Activated CD8-positive, alpha-beta memory T cell treated with anti-CD3 and anti-CD28 coated beads, Interleukin-2, amount 10 ng/mL, durations not matched to agents 7 days and 5 days (primary cell): Measurements from ENCODE around the gene AFTPH. TPM values are rescaled to one million over a fixed set of nuclear protein-coding genes. Genes with fewer than 3 reads are reported as not detected.
A peak's percentile ranks its signal among the peaks of the same experiment; 100 is the strongest.
"Not testable (repeated sequence)": the region's sequence is repeated elsewhere in the genome, so short reads cannot be mapped to it uniquely, and the experiment has no call there.

Experiments used
- ATAC-seq: fragments of 150-1000 bp; cut with Tn5 transposase; one replicate; pipeline ENCODE4 v1.10.0; 2021; ENCODE audit warnings: moderate library complexity
- CTCF ChIA-PET: fragments of 350-600 bp; sonication (Branson Sonifier 250); formaldehyde crosslinking; loops from one replicate; lab custom pipeline; 2021; ENCODE audit warnings: antibody characterized with exemption; lab: Charles Lee
- DNase-seq: peaks from one replicate; pipeline ENCODE4 v3.0.0-alpha.2; 2020
- H3K27ac Mint-ChIP-seq: one replicate; pipeline ENCODE4 v1.8.0; 2021; ENCODE audit warnings: mild to moderate bottlenecking, mixed read lengths
- H3K27me3 Mint-ChIP-seq: one replicate; pipeline ENCODE4 v1.8.0; 2021; ENCODE audit warnings: mixed read lengths
- H3K36me3 Mint-ChIP-seq: one replicate; pipeline ENCODE4 v1.8.0; 2021; ENCODE audit warnings: mild to moderate bottlenecking, mixed read lengths
- H3K4me1 Mint-ChIP-seq: one replicate; pipeline ENCODE4 v1.8.0; 2021; ENCODE audit warnings: mixed read lengths
- H3K4me3 Mint-ChIP-seq: one replicate; pipeline ENCODE4 v1.8.0; 2021; ENCODE audit warnings: mild to moderate bottlenecking, moderate library complexity, mixed read lengths
- H3K9me3 Mint-ChIP-seq: one replicate; pipeline ENCODE4 v1.8.0; 2022; ENCODE audit warnings: low read depth, mixed read lengths
- total RNA-seq, 2 experiments: library from RNA; stranded (reverse); gene quantifications; one replicate each; pipeline ENCODE4 v1.2.3, GENCODE V29; 2021

The AFTPH gene
- total RNA-seq, 2 experiments from 2014 or later, result 32.9 to 43.5 TPM

DNA sequence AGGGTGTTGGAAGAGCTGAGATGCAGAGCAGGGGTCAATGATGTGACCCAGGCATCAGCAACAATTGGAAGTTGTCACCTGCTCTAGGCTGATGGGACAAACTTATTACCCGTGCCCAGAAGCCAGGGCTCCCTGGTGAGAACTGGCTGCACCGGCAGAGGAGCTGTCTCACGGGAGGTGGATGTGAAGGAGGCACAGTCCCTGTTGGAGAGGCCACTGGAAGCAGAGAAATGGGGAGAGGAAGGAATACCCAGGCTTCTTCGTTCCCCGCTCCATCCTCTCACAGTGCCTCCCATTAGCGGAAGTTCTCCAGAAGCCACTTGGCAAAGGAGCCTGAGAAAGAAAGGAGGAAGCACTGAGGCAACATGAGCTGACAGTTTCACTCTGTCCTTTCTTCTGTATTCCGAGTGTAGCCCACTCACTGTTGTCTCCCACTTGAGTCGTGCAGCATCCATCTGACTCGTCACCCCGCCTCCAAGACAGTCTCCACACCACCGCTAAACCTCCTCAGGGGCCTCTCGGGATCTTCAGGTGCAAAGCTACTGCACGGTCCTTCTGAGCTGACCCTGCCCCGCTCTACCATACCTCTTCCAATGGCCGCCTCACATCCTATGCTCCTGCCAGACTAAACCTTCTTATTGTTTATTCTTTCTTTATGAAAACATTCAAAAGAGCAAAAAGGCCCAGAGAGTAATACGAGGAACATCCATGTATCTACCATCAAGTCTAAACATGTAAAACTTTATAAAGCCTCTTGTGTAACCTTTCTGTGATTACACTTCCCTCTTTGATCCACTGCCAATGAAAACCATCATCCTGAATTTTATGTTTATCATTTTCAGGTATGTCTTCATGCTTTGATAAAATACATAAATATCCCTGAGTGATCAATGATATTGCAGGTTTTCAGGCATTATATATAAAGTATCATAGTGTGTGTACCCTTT, 19.1 kb upstream of the AFTPH start:
- H3K36me3 Mint-ChIP-seq, result no peaks in the 10 kb centered on the region
- H3K9me3 Mint-ChIP-seq, result no peaks in the 10 kb centered on the region
- no peak overlapping the region for H3K4me3 Mint-ChIP-seq
- peaks cover 11% of the 10 kb centered on the region for H3K27me3 Mint-ChIP-seq
- no peak overlapping the region for H3K27ac Mint-ChIP-seq
- CTCF ChIA-PET, result interaction anchor here (1.1 to 1.3 kb wide), 2 partner anchors 17 to 18 kb away, joined by 3 read pairs; no protein-coding TSS in a partner anchor
- no peak for DNase-seq
- H3K4me1 Mint-ChIP-seq, result peaks cover 18% of the 10 kb centered on the region
- no peak for ATAC-seq

DNA sequence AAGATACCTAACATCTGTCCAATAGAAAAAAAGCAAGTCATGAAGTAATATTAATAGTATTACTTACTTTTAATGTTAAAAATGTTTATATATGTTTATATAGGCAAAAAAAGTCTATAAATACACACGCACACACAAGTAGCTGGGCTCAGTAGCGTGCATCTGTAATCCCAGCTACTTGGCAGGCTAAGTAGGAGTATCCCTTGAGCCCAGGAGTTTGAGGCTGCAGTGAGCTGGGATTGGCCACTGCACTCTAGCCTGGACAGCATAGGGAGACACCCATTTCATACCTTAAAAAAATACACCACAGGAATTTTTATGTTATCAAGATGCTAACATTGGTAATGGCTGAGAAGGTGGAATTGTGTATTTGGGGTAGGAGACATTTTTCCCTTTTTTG, 17.4 kb upstream of the AFTPH start:
- Mint-ChIP-seq H3K4me3 (no peak overlapping the region), H3K27me3 (peaks cover 11% of the 10 kb centered on the region), H3K27ac (no peak overlapping the region), H3K9me3 (no peaks in the 10 kb centered on the region), H3K4me1 (peaks cover 5% of the 10 kb centered on the region), H3K36me3 (no peaks in the 10 kb centered on the region)
- CTCF ChIA-PET, result interaction anchor here (2.7 kb wide), 1 partner anchor 19 kb away, joined by 7 read pairs; no protein-coding TSS in a partner anchor
- ATAC-seq (no peak), DNase-seq (no peak)

DNA sequence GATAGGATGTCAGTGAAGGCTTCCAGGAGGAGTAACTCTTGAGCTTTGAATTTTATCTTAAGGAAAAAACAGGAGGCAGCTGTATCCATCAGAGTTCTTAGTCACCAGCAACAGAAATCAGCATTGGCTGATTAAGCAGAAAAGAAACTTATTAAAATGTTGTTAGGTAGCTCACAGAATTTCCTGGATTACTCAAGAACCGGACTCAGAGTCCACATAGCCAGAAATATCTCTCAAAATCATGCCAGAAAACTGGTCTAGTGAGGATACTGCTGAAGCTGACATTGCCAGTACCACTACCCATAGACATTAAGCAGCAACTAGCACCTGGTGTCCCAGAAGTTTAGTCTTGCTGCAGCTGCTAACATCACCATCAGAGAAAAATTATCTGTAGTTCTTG, 10.1 kb upstream of the AFTPH start:
- no peaks in the 10 kb centered on the region for H3K36me3 Mint-ChIP-seq
- H3K4me1 Mint-ChIP-seq, result no peaks in the 10 kb centered on the region
- no peak for DNase-seq
- H3K27ac Mint-ChIP-seq, result no peak overlapping the region
- H3K27me3 Mint-ChIP-seq, result peaks cover 21% of the 10 kb centered on the region
- no peaks in the 10 kb centered on the region for H3K9me3 Mint-ChIP-seq
- ATAC-seq, result no peak
- CTCF ChIA-PET, result interaction anchor here (0.6 to 1.7 kb wide), 2 partner anchors 10 to 181 kb away, joined by 3 to 7 read pairs; partner anchors contain the start of gene AFTPH
- no peak overlapping the region for H3K4me3 Mint-ChIP-seq

DNA sequence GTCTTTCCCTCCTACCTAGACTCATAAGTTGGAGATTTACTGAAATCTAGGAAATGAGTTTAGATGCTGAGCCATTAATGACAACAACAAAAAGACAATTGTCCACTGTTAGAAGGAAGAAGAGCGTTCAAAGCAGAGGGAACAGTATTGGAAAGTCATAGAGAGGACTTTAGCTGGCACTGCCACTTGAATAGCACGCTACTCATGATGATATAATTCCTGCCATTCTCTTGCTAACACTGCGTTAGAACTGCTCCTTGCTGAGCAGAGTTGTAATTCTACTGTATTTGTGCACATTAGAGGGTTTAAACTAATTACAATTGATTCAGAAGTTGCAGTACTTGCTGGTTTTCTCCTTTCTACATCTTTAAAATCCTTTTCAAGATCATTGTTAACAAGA, 9.0 kb upstream of the AFTPH start:
- DNase-seq (no peak), ATAC-seq (no peak)
- H3K4me1 Mint-ChIP-seq, result no peaks in the 10 kb centered on the region
- H3K9me3 Mint-ChIP-seq, result no peaks in the 10 kb centered on the region
- H3K4me3 Mint-ChIP-seq, result no peak overlapping the region
- H3K27me3 Mint-ChIP-seq, result peaks cover 21% of the 10 kb centered on the region
- CTCF ChIA-PET, result interaction anchor here (1.7 kb wide), 1 partner anchor 9 kb away, joined by 7 read pairs; the partner anchor contains the start of gene AFTPH
- H3K36me3 Mint-ChIP-seq, result no peaks in the 10 kb centered on the region
- no peak overlapping the region for H3K27ac Mint-ChIP-seq

DNA sequence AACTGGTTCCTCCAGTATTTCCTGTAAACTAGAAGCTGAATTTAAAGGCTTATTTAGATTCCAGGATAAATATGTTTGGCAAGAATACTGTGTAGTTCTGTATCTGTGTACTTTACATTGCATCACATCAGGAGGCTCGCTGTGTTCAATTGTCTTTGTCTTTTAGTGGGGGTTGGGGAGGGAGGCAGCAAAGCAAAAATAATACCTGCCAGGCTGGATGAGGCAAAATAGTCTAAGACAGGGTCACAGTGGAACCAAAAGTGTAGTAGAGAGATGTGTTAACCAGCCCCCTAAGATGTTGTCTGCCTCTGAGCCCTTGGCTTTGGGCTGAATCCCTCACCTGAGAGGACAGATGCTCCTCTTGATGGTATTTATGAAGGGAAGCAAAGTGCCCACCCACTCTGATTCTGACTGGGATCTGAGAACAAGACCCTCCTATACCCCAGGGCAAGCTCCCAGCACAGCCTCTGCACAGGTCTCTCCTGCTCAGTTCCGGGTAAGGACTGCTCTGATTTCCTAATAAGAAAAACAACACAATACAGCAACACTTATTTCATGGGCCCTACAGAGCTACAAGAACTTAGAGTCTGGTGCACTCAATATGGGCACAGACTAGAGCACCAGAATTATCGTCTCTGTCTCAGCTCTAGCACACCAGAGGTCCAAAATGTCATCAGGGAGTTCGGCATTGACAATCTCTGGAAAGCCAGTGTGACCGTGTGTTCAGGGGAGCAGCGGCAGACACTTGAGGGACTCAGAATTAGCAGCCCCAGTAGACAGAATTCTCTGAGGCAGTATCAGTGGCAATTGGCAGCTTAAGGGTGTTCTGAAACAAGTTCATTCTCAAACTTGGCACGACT, 7.2 kb upstream of the AFTPH start:
- Mint-ChIP-seq H3K9me3 (no peaks in the 10 kb centered on the region), H3K27ac (no peak overlapping the region), H3K36me3 (no peaks in the 10 kb centered on the region), H3K4me1 (no peaks in the 10 kb centered on the region), H3K4me3 (no peak overlapping the region), H3K27me3 (peaks cover 25% of the 10 kb centered on the region)
- ATAC-seq (no peak), DNase-seq (no peak)
- CTCF ChIA-PET, result interaction anchor here (0.5 to 1.3 kb wide), 2 partner anchors 351 to 1056 kb away, joined by 3 to 4 read pairs; no protein-coding TSS in a partner anchor

DNA sequence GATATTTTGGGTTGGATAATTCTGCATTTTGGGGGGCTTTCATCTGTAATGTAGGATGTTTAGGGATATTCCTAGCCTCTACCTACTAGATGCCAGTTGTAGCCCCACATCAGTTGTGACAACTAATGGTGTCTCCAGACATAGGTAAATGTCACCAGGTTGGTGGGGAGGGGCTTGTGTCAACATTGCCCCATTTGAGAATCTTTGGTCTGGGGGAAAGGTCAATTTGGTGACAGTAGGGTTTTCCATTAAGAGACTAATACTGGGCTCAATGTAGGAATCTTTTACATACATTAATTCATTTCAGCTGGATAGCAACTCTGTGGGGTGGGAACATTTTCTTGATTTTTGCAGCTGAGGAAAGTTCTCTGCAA, 6.6 kb upstream of the AFTPH start:
- H3K9me3 Mint-ChIP-seq, result no peaks in the 10 kb centered on the region
- H3K36me3 Mint-ChIP-seq, result no peaks in the 10 kb centered on the region
- H3K4me1 Mint-ChIP-seq, result peaks cover 2% of the 10 kb centered on the region
- H3K27me3 Mint-ChIP-seq, result peaks cover 25% of the 10 kb centered on the region
- no peak overlapping the region for H3K27ac Mint-ChIP-seq
- ATAC-seq, result no peak
- CTCF ChIA-PET, result interaction anchor here (1.3 kb wide), 1 partner anchor 350 kb away, joined by 4 read pairs; no protein-coding TSS in a partner anchor
- H3K4me3 Mint-ChIP-seq, result no peak overlapping the region
- DNase-seq, result no peak

DNA sequence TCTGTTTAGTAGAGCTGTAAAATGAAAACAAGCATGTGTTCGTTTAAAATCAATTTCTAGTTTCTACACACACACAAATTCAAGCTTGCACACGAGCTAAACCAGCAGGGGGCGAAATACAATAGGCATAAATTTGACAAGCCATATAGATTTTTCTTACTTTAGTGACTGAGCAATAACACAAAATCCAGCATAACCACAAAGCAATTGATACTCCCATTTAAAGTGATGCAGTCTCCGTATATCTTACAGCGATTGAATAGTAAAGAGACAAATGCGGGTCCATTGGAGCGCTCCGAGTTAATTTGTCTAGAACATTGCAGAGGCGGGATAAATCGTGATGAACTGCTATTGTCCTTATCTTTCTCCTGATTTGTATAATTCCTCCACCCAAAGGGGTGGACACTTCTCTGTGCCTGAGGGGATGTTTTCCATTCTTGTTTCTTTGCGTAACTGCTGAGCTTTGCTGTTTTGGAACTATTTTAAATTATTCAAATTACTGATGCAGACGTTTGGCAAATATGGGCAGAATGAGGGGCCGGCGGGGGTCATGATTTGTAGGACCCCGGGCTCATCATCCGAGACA, 1.2 kb upstream of the AFTPH start:
- peaks cover 7% of the 10 kb centered on the region for H3K36me3 Mint-ChIP-seq
- CTCF ChIA-PET, result interaction anchor here (0.6 to 3.9 kb wide), 44 partner anchors 8 to 1053 kb away, joined by 3 to 85 read pairs (median 4); partner anchors contain the start of genes RAB1A and SERTAD2
- H3K4me1 Mint-ChIP-seq, result peaks cover 30% of the 10 kb centered on the region
- DNase-seq, result peak; percentile 83
- H3K27me3 Mint-ChIP-seq, result peaks cover 3% of the 10 kb centered on the region
- no peaks in the 10 kb centered on the region for H3K9me3 Mint-ChIP-seq
- peak overlapping the region; percentile 99 for H3K27ac Mint-ChIP-seq
- H3K4me3 Mint-ChIP-seq, result peak overlapping the region; percentile 91
- peak; percentile 8 for ATAC-seq

DNA sequence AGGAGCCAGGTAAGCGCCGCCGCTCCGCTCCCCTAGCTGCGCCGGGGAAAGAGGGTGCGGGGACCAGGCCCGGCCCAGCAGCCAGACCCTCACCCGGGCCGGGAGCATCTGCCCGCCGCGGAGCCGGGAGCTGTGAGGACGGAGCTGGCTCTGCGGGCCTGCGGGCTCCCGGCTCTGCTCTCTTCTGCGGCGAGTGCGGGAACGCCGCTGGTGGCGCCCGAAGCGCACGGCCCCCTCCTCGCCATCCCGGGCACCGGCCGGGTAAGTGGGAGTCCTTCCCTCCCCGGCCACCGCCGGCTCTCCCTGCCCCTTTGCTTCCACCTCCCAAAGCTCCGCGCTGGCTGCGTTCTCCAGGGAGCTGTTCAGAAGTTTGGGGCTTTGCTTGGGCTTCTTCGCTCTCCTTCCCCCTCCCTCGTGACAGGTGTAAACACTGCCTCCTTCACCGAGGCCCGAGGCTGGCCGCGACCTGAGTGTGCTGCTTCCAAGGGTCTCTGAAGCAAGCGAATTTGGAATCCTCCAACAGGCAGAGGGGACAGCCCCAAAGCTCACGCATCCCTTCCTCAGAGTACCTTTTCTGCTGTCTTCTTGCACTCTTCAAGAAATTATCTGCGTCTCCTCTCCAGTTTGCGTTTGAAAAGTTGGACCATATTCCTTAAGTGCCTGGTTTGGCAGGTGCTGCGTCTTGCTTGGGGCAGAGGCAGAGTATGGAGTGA, 632 bp downstream of the AFTPH start:
- Mint-ChIP-seq H3K36me3 (peaks cover 17% of the 10 kb centered on the region), H3K4me1 (peaks cover 42% of the 10 kb centered on the region)
- CTCF ChIA-PET, result interaction anchor here (0.5 to 3.9 kb wide), 25 partner anchors 9 to 348 kb away, joined by 3 to 85 read pairs (median 4); partner anchors contain the start of gene SERTAD2

DNA sequence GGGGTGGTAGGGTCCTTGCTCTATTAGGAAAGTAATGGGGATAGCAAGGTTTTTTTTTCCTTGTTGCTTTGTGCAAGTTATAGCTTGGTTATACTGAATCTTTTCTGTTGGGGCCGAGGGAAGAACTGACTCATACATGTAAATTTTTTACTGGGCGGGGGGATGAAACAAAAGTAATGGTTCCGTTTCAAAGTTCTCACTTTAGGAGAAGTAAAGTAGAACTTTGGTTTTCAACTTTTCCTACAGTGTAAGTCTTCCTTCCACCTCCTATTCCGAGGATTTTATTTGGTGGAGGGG, 1.1 kb downstream of the AFTPH start:
- CTCF ChIA-PET, result interaction anchor here (0.5 to 3.9 kb wide), 11 partner anchors 15 to 199 kb away, joined by 3 to 85 read pairs (median 4); partner anchors contain the start of gene SERTAD2
- DNase-seq, result peak; percentile 56
- peaks cover 3% of the 10 kb centered on the region for H3K27me3 Mint-ChIP-seq
- peak overlapping the region; percentile 99 for H3K27ac Mint-ChIP-seq
- H3K4me1 Mint-ChIP-seq, result peaks cover 43% of the 10 kb centered on the region
- no peak for ATAC-seq
- H3K4me3 Mint-ChIP-seq, result peak overlapping the region; percentile 91
- no peaks in the 10 kb centered on the region for H3K9me3 Mint-ChIP-seq
- peaks cover 17% of the 10 kb centered on the region for H3K36me3 Mint-ChIP-seq

More for the DNA sequence above, 632 bp downstream of the AFTPH start:
- Mint-ChIP-seq H3K4me3 (peak overlapping the region; percentile 91), H3K27me3 (peaks cover 3% of the 10 kb centered on the region), H3K27ac (peak overlapping the region; percentile 99), H3K9me3 (no peaks in the 10 kb centered on the region)
- DNase-seq, result peak; percentile 64
- peak; percentile 21 for ATAC-seq

DNA sequence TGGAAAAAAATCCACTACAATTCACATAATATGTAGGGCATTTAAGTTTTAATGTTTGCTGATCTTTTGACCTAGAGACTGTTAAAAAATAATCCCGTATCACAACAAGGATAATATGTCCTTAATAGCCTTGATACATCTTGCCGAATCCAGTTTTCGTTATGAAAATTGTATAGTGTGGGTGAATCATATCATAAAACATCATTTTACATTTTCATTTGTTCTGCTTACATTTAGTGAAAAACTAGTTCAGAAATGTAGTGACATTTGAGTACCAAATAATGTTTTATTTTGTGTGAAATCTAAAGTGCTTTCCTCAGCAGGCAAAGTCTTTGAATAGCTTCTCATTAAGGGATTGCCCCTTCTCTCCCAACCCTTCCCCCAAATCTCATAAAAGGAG, 1.9 kb downstream of the AFTPH start:
- Mint-ChIP-seq H3K9me3 (no peaks in the 10 kb centered on the region), H3K4me1 (peaks cover 43% of the 10 kb centered on the region), H3K27ac (peak overlapping the region; percentile 99), H3K36me3 (peaks cover 19% of the 10 kb centered on the region), H3K4me3 (peak overlapping the region; percentile 91), H3K27me3 (peaks cover 3% of the 10 kb centered on the region)
- no peak for ATAC-seq
- DNase-seq, result no peak
- CTCF ChIA-PET, result interaction anchor here (1.0 to 3.9 kb wide), 4 partner anchors 13 to 347 kb away, joined by 3 to 29 read pairs (median 4); no protein-coding TSS in a partner anchor

DNA sequence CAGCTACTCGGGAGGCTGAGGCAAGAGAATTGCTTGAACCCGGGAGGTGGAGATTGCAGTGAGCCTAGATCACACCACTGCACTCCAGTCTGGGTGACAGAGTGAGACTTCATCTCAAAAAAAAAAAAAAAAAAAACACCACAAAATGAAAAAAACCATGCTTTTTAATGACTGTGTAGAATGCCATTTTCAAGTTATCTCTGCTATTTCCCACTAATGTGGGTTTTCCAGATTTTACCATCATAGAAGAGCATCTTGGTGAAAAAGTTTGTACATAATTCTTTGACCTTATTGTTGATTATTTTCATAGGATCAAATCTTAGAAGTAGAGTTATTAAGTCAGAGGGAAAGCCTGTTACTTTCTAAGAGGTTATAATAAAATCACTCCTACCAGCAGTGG, 6.8 kb downstream of the AFTPH start:
- CTCF ChIA-PET, result interaction anchor here (1.0 kb wide), 1 partner anchor 8 kb away, joined by 4 read pairs; no protein-coding TSS in a partner anchor
- H3K4me1 Mint-ChIP-seq, result peaks cover 57% of the 10 kb centered on the region
- not testable (repeated sequence) for H3K4me3 Mint-ChIP-seq, ATAC-seq, H3K9me3 Mint-ChIP-seq, DNase-seq, H3K27me3 Mint-ChIP-seq, H3K27ac Mint-ChIP-seq
- peaks cover 24% of the 10 kb centered on the region for H3K36me3 Mint-ChIP-seq

DNA sequence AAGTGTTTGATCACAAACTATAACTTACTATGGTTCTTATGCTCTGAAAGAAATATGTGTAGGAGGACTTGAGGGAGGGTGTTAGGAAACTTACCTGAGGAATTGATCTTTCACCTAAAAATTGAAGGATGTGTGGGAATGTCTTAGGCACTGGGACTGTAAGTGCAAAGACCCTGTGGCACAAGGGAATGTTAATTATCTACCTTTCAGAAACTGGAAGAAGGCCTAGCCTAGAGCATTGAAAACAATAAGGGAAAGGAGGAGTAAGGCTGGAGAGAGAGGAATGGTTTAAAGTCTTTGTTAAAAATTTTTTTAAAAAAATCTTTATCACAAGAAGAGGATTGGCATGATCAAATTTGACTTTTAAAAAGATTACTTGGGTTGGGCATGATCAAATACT, 7.9 kb downstream of the AFTPH start:
- no peak for ATAC-seq
- Mint-ChIP-seq H3K27ac (no peak overlapping the region), H3K36me3 (peaks cover 25% of the 10 kb centered on the region), H3K4me3 (no peak overlapping the region), H3K9me3 (no peaks in the 10 kb centered on the region), H3K27me3 (no peaks in the 10 kb centered on the region), H3K4me1 (peaks cover 51% of the 10 kb centered on the region)
- CTCF ChIA-PET, result interaction anchor here (1.0 to 3.6 kb wide), 2 partner anchors 8 to 9 kb away, joined by 4 to 19 read pairs; partner anchors contain the start of gene AFTPH
- no peak for DNase-seq
